ENCODE data around the gene PAX5.

- TF ChIP-seq CTCF (IDR thresholded peaks at IDR 0.05) = no peak
- TF ChIP-seq POLR2A (IDR thresholded peaks at IDR 0.05) = no peak
Measured at GRCh38 chr9:37029776-37030610, 4.1 kb downstream of the PAX5 start.
